Liver (tissue), 9 donors: Measurements from ENCODE around the gene ANTXR1. TPM values are rescaled to one million over a fixed set of nuclear protein-coding genes. Genes with fewer than 3 reads are reported as not detected.

Experiments
- DNase-seq: peaks from one replicate; pipeline ENCODE4 v3.0.0-alpha.2; 2017; ENCODE audit warnings: low spot score
- H3K27ac ChIP-seq, 2 donors: one replicate each; pipeline ENCODE4 v1.7.0; 2013; ENCODE audit warnings: inconsistent platforms in 2 of 2, low read length in 2 of 2, control low read depth in 1 of 2, low read depth in 1 of 2, mild to moderate bottlenecking in 1 of 2
- H3K27me3 ChIP-seq, 4 donors: one replicate each; pipeline versions ENCODE4 v1.6.1 to v1.7.0; 2013; ENCODE audit warnings: low read length in 3 of 4, inconsistent platforms in 1 of 4, mild to moderate bottlenecking in 1 of 4, moderate library complexity in 1 of 4; ENCODE audit not compliant: control insufficient read depth in 4 of 4, insufficient read depth in 4 of 4
- H3K36me3 ChIP-seq, 4 donors: one replicate each; pipeline versions ENCODE4 v1.6.1 to v1.7.0; 2013; ENCODE audit warnings: low read length in 3 of 4, mild to moderate bottlenecking in 3 of 4, low read depth in 1 of 4, moderate library complexity in 1 of 4; ENCODE audit not compliant: control insufficient read depth in 4 of 4, insufficient read depth in 3 of 4
- H3K4me1 ChIP-seq, 4 donors: one replicate each; pipeline versions ENCODE4 v1.6.1 to v1.7.0; 2013; ENCODE audit warnings: low read length in 3 of 4, mild to moderate bottlenecking in 3 of 4, moderate library complexity in 1 of 4; ENCODE audit not compliant: control insufficient read depth in 4 of 4, insufficient read depth in 4 of 4
- H3K4me3 ChIP-seq, 3 donors: one replicate each; pipeline versions ENCODE4 v1.6.1 to v1.7.0; 2013; ENCODE audit warnings: low read length in 3 of 3, control low read depth in 1 of 3, low read depth in 1 of 3, mild to moderate bottlenecking in 1 of 3
- H3K9ac ChIP-seq, 2 donors: one replicate each; pipeline ENCODE4 v1.7.0; 2013; ENCODE audit warnings: low read length in 2 of 2, mild to moderate bottlenecking in 2 of 2, moderate library complexity in 2 of 2, control low read depth in 1 of 2, low read depth in 1 of 2
- H3K9me3 ChIP-seq, 4 donors: one replicate each; pipeline versions ENCODE4 v1.6.1 to v1.7.0; 2013; ENCODE audit warnings: low read length in 3 of 4; ENCODE audit not compliant: control insufficient read depth in 4 of 4
- EGR1 ChIP-seq, 2 donors: IDR thresholded peaks; 2 replicates each; pipeline ENCODE4 v1.6.1; 2016 to 2018; ENCODE audit warnings: antibody characterized with exemption in 2 of 2, low read depth in 2 of 2
- FOXA2 ChIP-seq: IDR thresholded peaks from 2 replicates; pipeline ENCODE4 v1.6.1; 2016; ENCODE audit warnings: antibody characterized with exemption
- HNF4A ChIP-seq, 2 donors: conservative IDR thresholded peaks; 2 replicates each; pipeline ENCODE4 v1.6.1; 2016; ENCODE audit warnings: antibody characterized with exemption in 2 of 2, mild to moderate bottlenecking in 2 of 2
- JUND ChIP-seq, 2 donors: IDR thresholded peaks; 2 replicates each; pipeline ENCODE4 v1.6.1; 2016; ENCODE audit warnings: antibody characterized with exemption in 2 of 2
- RXRA ChIP-seq, 2 donors: IDR thresholded peaks; 2 replicates each; pipeline ENCODE4 v1.6.1; 2017 to 2018; ENCODE audit warnings: antibody characterized with exemption in 2 of 2, mild to moderate bottlenecking in 1 of 2
- SP1 ChIP-seq: IDR thresholded peaks from 2 replicates; pipeline ENCODE4 v1.6.1; 2018; ENCODE audit warnings: antibody characterized with exemption, mild to moderate bottlenecking
- WGBS: extraction: QIAGEN DNeasy Blood & Tissue Kit; methylation state at CpG from one replicate; pipeline ENCODE4 v1.1.7; 2013; 5-methylcytosine and 5-hydroxymethylcytosine counted together
- polyA plus RNA-seq, 2 donors: library from polyadenylated mRNA; stranded (reverse) in 1 of 2; unstranded in 1 of 2; fragments of 200-250 nt in 1 of 2; fragments of >200 nt in 1 of 2; fragmentation: Nextera tagmentation in 1 of 2; extraction: Ambion mirVana in 1 of 2; gene quantifications; one replicate each; pipeline versions ENCODE4 v1.2.1 to v1.2.3, GENCODE V29; 2013 to 2015
- total RNA-seq, 2 donors: library from RNA; depleted of rRNA; stranded (reverse); fragments of >200 nt; gene quantifications; one replicate each; pipeline ENCODE4 v1.2.3, GENCODE V29; 2014
- TF ChIP-seq, protein P1 (sequence below): fragments of 150-350 bp; IDR thresholded peaks from 2 replicates; pipeline ENCODE4 v1.5.1; 2017; ENCODE audit warnings: improper control_type of control experiment, low read depth, low read length; ENCODE audit not compliant: missing input control
- TF ChIP-seq, protein P2 (sequence below): IDR thresholded peaks from 2 replicates; pipeline ENCODE4 v1.6.1; 2016; ENCODE audit warnings: antibody characterized with exemption
- TF ChIP-seq, protein P3 (sequence below): IDR thresholded peaks from 2 replicates; pipeline ENCODE4 v1.6.1; 2016; ENCODE audit warnings: antibody characterized with exemption, mild to moderate bottlenecking
- TF ChIP-seq, protein P4 (sequence below): IDR thresholded peaks from 2 replicates; pipeline ENCODE4 v1.6.1; 2016; ENCODE audit warnings: antibody characterized with exemption
- donor health status: healthy.
- donor health status: healthy.
- donor health status: healthy.
- donor health status: healthy.
- donor health status: healthy.

The ANTXR1 gene
- total and polyA plus RNA-seq, 4 donors = 0.60 to 3.6 (median 1.8) TPM

DNA sequence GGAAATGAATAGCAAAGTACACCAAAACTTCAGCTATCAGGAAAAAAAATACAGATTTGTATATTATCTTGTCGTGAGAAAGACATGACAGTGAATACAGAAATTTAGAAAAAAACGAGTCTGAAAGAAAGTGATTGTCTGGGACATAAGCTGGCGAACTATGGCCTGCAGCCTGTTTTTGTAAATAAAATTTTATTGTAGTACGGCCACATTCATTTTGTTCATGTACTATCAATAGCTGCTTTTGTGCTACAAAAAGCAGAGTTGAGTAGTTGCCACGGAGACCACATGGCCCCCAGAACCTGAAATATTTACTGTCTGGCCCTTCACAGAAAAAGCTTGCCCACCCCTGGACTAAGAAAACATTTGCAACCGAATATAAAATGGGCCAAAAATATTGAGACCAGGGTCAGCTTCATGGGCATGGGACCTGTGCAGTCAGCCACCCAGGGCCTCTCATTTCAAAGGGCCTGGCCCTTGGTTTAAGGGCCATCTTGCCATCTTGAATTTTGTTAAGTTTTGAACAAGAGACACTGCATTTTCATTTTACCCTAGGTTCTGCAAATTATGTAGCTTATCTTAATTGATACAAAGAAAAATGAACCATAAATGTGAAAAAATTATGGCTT, 17.9 kb downstream of the ANTXR1 start (continued):
- TF ChIP-seq, protein P1, sequence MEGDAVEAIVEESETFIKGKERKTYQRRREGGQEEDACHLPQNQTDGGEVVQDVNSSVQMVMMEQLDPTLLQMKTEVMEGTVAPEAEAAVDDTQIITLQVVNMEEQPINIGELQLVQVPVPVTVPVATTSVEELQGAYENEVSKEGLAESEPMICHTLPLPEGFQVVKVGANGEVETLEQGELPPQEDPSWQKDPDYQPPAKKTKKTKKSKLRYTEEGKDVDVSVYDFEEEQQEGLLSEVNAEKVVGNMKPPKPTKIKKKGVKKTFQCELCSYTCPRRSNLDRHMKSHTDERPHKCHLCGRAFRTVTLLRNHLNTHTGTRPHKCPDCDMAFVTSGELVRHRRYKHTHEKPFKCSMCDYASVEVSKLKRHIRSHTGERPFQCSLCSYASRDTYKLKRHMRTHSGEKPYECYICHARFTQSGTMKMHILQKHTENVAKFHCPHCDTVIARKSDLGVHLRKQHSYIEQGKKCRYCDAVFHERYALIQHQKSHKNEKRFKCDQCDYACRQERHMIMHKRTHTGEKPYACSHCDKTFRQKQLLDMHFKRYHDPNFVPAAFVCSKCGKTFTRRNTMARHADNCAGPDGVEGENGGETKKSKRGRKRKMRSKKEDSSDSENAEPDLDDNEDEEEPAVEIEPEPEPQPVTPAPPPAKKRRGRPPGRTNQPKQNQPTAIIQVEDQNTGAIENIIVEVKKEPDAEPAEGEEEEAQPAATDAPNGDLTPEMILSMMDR = no peak

DNA sequence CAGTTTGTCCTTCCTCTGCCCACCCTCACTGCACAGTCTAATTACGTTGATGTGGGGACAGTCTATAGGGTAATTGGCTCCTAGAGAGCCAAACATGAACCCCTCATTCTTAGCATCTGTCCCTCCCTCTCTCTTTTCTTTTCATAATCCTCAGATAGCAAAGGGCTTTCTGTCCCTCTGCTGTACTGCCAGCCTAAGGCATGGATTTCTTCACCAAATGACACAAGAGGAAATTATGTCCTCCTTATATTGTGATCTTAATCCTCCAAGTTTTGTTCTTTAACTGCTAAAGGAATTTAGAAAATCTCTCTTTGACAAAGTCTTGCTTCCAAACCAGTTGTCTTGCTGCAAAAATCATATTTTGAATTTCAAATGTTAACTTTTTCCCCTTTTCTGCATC, 18.5 kb downstream of the ANTXR1 start:
- Histone ChIP-seq H3K36me3 (no peaks in the 10 kb centered on the region), H3K4me3 (no peak overlapping the region), H3K4me1 (no peaks in the 10 kb centered on the region), H3K27ac (no peak overlapping the region), H3K9ac (no peak overlapping the region), H3K9me3 (no peaks in the 10 kb centered on the region), H3K27me3 (no peaks in the 10 kb centered on the region)
- WGBS = 90% methylated on average over 1 of the region's 1 CpG
- no peak for DNase-seq
- TF ChIP-seq, protein P1 = no peak
- TF ChIP-seq FOXA2 (no peak), JUND (IDR thresholded peaks at IDR 0.05) (no peak), HNF4A (conservative IDR thresholded peaks at IDR 0.05) (no peak), SP1 (no peak), EGR1 (IDR thresholded peaks at IDR 0.05; ENCODE audit: low read depth in 2 of 2) (no peak), RXRA (IDR thresholded peaks at IDR 0.05) (no peak)
- TF ChIP-seq, protein P2, sequence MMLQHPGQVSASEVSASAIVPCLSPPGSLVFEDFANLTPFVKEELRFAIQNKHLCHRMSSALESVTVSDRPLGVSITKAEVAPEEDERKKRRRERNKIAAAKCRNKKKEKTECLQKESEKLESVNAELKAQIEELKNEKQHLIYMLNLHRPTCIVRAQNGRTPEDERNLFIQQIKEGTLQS = no peak
- TF ChIP-seq, protein P3, sequence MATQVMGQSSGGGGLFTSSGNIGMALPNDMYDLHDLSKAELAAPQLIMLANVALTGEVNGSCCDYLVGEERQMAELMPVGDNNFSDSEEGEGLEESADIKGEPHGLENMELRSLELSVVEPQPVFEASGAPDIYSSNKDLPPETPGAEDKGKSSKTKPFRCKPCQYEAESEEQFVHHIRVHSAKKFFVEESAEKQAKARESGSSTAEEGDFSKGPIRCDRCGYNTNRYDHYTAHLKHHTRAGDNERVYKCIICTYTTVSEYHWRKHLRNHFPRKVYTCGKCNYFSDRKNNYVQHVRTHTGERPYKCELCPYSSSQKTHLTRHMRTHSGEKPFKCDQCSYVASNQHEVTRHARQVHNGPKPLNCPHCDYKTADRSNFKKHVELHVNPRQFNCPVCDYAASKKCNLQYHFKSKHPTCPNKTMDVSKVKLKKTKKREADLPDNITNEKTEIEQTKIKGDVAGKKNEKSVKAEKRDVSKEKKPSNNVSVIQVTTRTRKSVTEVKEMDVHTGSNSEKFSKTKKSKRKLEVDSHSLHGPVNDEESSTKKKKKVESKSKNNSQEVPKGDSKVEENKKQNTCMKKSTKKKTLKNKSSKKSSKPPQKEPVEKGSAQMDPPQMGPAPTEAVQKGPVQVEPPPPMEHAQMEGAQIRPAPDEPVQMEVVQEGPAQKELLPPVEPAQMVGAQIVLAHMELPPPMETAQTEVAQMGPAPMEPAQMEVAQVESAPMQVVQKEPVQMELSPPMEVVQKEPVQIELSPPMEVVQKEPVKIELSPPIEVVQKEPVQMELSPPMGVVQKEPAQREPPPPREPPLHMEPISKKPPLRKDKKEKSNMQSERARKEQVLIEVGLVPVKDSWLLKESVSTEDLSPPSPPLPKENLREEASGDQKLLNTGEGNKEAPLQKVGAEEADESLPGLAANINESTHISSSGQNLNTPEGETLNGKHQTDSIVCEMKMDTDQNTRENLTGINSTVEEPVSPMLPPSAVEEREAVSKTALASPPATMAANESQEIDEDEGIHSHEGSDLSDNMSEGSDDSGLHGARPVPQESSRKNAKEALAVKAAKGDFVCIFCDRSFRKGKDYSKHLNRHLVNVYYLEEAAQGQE = no peak
- TF ChIP-seq, protein P4, sequence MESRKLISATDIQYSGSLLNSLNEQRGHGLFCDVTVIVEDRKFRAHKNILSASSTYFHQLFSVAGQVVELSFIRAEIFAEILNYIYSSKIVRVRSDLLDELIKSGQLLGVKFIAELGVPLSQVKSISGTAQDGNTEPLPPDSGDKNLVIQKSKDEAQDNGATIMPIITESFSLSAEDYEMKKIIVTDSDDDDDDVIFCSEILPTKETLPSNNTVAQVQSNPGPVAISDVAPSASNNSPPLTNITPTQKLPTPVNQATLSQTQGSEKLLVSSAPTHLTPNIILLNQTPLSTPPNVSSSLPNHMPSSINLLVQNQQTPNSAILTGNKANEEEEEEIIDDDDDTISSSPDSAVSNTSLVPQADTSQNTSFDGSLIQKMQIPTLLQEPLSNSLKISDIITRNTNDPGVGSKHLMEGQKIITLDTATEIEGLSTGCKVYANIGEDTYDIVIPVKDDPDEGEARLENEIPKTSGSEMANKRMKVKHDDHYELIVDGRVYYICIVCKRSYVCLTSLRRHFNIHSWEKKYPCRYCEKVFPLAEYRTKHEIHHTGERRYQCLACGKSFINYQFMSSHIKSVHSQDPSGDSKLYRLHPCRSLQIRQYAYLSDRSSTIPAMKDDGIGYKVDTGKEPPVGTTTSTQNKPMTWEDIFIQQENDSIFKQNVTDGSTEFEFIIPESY = no peak
